ENCODE measurements around the gene NTSR1. TPM values are rescaled to one million over a fixed set of nuclear protein-coding genes. Genes with fewer than 3 reads are reported as not detected.

The NTSR1 gene
- total and polyA plus RNA-seq, 4 donors: 1.3 to 6.1 (median 3.9) TPM

- Histone ChIP-seq H3K27me3 (ENCODE audit: control insufficient read depth, insufficient read depth, low read length) (peaks cover 4% of the 10 kb centered on the region), H3K36me3 (ENCODE audit: control insufficient read depth, insufficient read depth, low read length) (peaks cover 2% of the 10 kb centered on the region), H3K27ac (ENCODE audit: low read depth, low read length) (no peak overlapping the region), H3K9me3 (ENCODE audit: control insufficient read depth, insufficient read depth, low read length) (no peaks in the 10 kb centered on the region), H3K4me1 (ENCODE audit: control insufficient read depth, insufficient read depth, low read length) (peaks cover 40% of the 10 kb centered on the region), H3K4me3 (ENCODE audit: low read depth, low read length) (no peak overlapping the region)
- 56% methylated on average over 17 of the region's 28 CpGs for WGBS (ENCODE audit: insufficient coverage)
- peak in 1 of 6 donors; percentile 34 for DNase-seq (ENCODE audit: low read depth in 4 of 6, low spot score in 6 of 6)
Observed at GRCh38 chr20:62740286-62741141, 31.9 kb downstream of the NTSR1 start.

- no peak overlapping the region for H3K4me3 ChIP-seq (ENCODE audit: low read depth, low read length)
- H3K27me3 ChIP-seq (ENCODE audit: control insufficient read depth, insufficient read depth, low read length): peaks cover 4% of the 10 kb centered on the region
- H3K27ac ChIP-seq (ENCODE audit: low read depth, low read length): no peak overlapping the region
- DNase-seq (ENCODE audit: low read depth in 4 of 6, low spot score in 6 of 6): peak in 1 of 6 donors; percentile 45
- peaks cover 40% of the 10 kb centered on the region for H3K4me1 ChIP-seq (ENCODE audit: control insufficient read depth, insufficient read depth, low read length)
- peaks cover 4% of the 10 kb centered on the region for H3K36me3 ChIP-seq (ENCODE audit: control insufficient read depth, insufficient read depth, low read length)
- H3K9me3 ChIP-seq (ENCODE audit: control insufficient read depth, insufficient read depth, low read length): no peaks in the 10 kb centered on the region
- 21% methylated on average over 3 of the region's 9 CpGs for WGBS (ENCODE audit: insufficient coverage)
Observed at GRCh38 chr20:62741191-62741691, 32.6 kb downstream of the NTSR1 start.

- Histone ChIP-seq H3K9me3 (ENCODE audit: control insufficient read depth, insufficient read depth, low read length) (no peaks in the 10 kb centered on the region), H3K36me3 (ENCODE audit: control insufficient read depth, insufficient read depth, low read length) (peaks cover 4% of the 10 kb centered on the region), H3K27me3 (ENCODE audit: control insufficient read depth, insufficient read depth, low read length) (peaks cover 4% of the 10 kb centered on the region), H3K4me1 (ENCODE audit: control insufficient read depth, insufficient read depth, low read length) (peaks cover 40% of the 10 kb centered on the region), H3K4me3 (ENCODE audit: low read depth, low read length) (no peak overlapping the region), H3K27ac (ENCODE audit: low read depth, low read length) (no peak overlapping the region)
- DNase-seq (ENCODE audit: low read depth in 4 of 6, low spot score in 6 of 6): no peak
- WGBS (ENCODE audit: insufficient coverage): 89% methylated on average over 5 of the region's 18 CpGs
Observed at GRCh38 chr20:62741701-62742491, 33.3 kb downstream of the NTSR1 start.

GRCh38 chr20:62742550-62742949 is 33.9 kb downstream of the NTSR1 start:
- H3K9me3 ChIP-seq (ENCODE audit: control insufficient read depth, insufficient read depth, low read length): no peaks in the 10 kb centered on the region
- 96% methylated on average over 3 of the region's 6 CpGs for WGBS (ENCODE audit: insufficient coverage)
- H3K4me3 ChIP-seq (ENCODE audit: low read depth, low read length): no peak overlapping the region
- H3K27me3 ChIP-seq (ENCODE audit: control insufficient read depth, insufficient read depth, low read length): peaks cover 4% of the 10 kb centered on the region
- H3K4me1 ChIP-seq (ENCODE audit: control insufficient read depth, insufficient read depth, low read length): peaks cover 40% of the 10 kb centered on the region
- H3K36me3 ChIP-seq (ENCODE audit: control insufficient read depth, insufficient read depth, low read length): peaks cover 4% of the 10 kb centered on the region
- H3K27ac ChIP-seq (ENCODE audit: low read depth, low read length): no peak overlapping the region
- no peak for DNase-seq (ENCODE audit: low read depth in 4 of 6, low spot score in 6 of 6)

- Histone ChIP-seq H3K36me3 (ENCODE audit: control insufficient read depth, insufficient read depth, low read length) (peaks cover 4% of the 10 kb centered on the region), H3K4me1 (ENCODE audit: control insufficient read depth, insufficient read depth, low read length) (peaks cover 40% of the 10 kb centered on the region), H3K27me3 (ENCODE audit: control insufficient read depth, insufficient read depth, low read length) (peaks cover 4% of the 10 kb centered on the region), H3K27ac (ENCODE audit: low read depth, low read length) (no peak overlapping the region), H3K4me3 (ENCODE audit: low read depth, low read length) (no peak overlapping the region), H3K9me3 (ENCODE audit: control insufficient read depth, insufficient read depth, low read length) (no peaks in the 10 kb centered on the region)
- no peak for DNase-seq (ENCODE audit: low read depth in 4 of 6, low spot score in 6 of 6)
- WGBS (ENCODE audit: insufficient coverage): 90% methylated on average over 12 of the region's 21 CpGs
Observed at GRCh38 chr20:62742979-62743776, 34.5 kb downstream of the NTSR1 start.

- DNase-seq (ENCODE audit: low read depth in 4 of 6, low spot score in 6 of 6): no peak
- Histone ChIP-seq H3K27me3 (ENCODE audit: control insufficient read depth, insufficient read depth, low read length) (peaks cover 4% of the 10 kb centered on the region), H3K36me3 (ENCODE audit: control insufficient read depth, insufficient read depth, low read length) (peaks cover 4% of the 10 kb centered on the region), H3K4me3 (ENCODE audit: low read depth, low read length) (no peak overlapping the region), H3K9me3 (ENCODE audit: control insufficient read depth, insufficient read depth, low read length) (no peaks in the 10 kb centered on the region), H3K4me1 (ENCODE audit: control insufficient read depth, insufficient read depth, low read length) (peaks cover 36% of the 10 kb centered on the region), H3K27ac (ENCODE audit: low read depth, low read length) (no peak overlapping the region)
- WGBS (ENCODE audit: insufficient coverage): 77% methylated on average over 20 of the region's 20 CpGs
Observed at GRCh38 chr20:62743777-62744317, 35.2 kb downstream of the NTSR1 start.

GRCh38 chr20:62744741-62745191 is 36.1 kb downstream of the NTSR1 start:
- Histone ChIP-seq H3K4me1 (ENCODE audit: control insufficient read depth, insufficient read depth, low read length) (peaks cover 27% of the 10 kb centered on the region), H3K27me3 (ENCODE audit: control insufficient read depth, insufficient read depth, low read length) (peaks cover 4% of the 10 kb centered on the region), H3K9me3 (ENCODE audit: control insufficient read depth, insufficient read depth, low read length) (no peaks in the 10 kb centered on the region), H3K27ac (ENCODE audit: low read depth, low read length) (no peak overlapping the region), H3K4me3 (ENCODE audit: low read depth, low read length) (no peak overlapping the region), H3K36me3 (ENCODE audit: control insufficient read depth, insufficient read depth, low read length) (peaks cover 2% of the 10 kb centered on the region)
- 60% methylated on average over 6 of the region's 6 CpGs for WGBS (ENCODE audit: insufficient coverage)
- no peak for DNase-seq (ENCODE audit: low read depth in 4 of 6, low spot score in 6 of 6)

- no peak overlapping the region for H3K4me3 ChIP-seq (ENCODE audit: low read depth, low read length)
- peaks cover 2% of the 10 kb centered on the region for H3K36me3 ChIP-seq (ENCODE audit: control insufficient read depth, insufficient read depth, low read length)
- H3K9me3 ChIP-seq (ENCODE audit: control insufficient read depth, insufficient read depth, low read length): no peaks in the 10 kb centered on the region
- H3K27ac ChIP-seq (ENCODE audit: low read depth, low read length): no peak overlapping the region
- peaks cover 21% of the 10 kb centered on the region for H3K4me1 ChIP-seq (ENCODE audit: control insufficient read depth, insufficient read depth, low read length)
- H3K27me3 ChIP-seq (ENCODE audit: control insufficient read depth, insufficient read depth, low read length): peaks cover 4% of the 10 kb centered on the region
- 71% methylated on average over 11 of the region's 11 CpGs for WGBS (ENCODE audit: insufficient coverage)
- no peak for DNase-seq (ENCODE audit: low read depth in 4 of 6, low spot score in 6 of 6)
Observed at GRCh38 chr20:62745279-62745951, 36.8 kb downstream of the NTSR1 start.

Data from spinal cord (tissue), 10 donors.